ENCODE measurements around the gene SH2D4B.
"Not testable (repeated sequence)": the region's sequence is repeated elsewhere in the genome, so short reads cannot be mapped to it uniquely, and the experiment has no call there.

Gene SH2D4B

DNA sequence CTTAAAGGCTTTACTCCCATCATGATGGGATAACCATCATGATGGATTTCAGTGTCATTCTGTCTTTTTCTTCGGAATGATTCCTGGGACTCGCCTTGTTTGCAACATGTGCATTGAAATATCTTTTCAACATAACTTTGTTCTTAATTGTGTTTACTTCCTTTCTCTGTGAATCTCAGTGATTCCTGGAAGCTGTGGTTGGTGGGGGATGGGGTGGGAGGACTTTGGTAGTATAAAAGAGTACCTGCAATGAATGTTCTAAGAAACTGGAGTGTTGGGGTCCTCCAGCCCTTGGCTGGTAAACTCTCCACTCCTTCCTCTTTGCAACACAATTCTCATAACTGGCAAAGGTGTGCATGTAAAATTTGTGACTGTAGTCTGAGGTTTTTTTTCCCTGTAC, 11.5 kb upstream of the SH2D4B start:
- DNase-seq, result no peak

DNA sequence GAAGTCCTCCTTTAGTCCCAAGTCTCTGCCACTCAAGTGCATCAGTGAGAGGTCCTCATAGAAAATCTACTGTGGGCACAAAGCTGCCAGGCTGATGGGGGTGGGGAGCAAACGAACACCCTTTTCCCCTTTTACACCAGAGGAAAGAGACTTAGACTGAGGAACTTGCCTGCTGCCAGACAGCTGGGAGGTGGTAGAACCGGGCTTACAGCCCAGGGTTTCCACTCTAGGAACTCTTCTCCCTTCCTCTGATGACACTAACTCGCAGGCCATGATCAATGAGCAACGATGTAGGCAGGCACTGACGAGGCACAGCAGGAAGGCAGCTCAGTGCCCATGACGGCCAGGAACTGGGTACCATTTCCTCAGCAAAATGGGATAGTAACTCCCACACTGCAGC, 11.0 kb upstream of the SH2D4B start:
- no peak for DNase-seq

DNA sequence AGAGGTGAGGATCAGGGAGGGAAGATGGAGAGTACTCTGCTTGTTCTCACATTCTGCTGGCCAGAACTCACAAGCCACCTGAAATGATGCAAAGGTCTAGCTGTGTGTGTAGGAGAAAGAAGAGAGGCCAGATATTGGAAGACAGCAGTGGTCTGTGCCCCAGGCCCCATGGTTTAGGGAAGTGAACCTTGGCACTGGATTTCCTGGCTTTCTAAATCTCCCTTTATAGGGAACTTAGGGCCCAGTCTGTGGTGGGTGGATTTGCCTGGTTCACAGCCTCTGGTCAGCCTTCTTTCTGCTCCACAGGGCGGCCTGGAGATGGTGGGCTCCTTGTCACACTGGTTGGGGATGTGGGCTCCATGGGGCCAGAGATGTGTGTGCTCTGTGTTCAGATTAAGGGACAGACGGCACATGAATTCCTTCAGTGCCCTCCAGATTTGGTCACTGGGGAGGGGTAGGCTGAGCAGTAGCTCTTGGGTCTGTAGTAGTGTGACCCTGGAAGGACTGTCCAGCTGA, 9.5 kb upstream of the SH2D4B start:
- no peak for DNase-seq

DNA sequence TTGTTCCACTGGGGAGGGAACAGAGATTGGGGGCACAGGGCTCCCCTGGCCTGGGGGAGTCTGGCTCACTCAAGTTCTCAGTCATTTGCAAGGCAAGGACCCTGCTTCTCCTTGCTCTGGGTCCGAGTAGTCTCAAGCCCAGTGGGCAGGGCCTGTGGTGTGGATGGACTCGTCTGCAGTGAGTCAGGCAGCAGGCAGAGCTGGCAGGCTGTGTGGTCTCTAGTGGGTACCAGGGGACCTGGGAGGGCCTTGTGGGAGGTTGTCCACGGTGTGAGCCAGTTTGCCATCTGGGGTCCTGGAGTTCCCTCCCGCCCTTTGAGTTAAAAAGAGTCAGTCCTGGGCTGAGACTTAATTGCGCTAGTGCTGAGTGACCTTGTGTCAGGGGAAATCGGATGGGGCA, 8.8 kb upstream of the SH2D4B start:
- DNase-seq, result no peak

DNA sequence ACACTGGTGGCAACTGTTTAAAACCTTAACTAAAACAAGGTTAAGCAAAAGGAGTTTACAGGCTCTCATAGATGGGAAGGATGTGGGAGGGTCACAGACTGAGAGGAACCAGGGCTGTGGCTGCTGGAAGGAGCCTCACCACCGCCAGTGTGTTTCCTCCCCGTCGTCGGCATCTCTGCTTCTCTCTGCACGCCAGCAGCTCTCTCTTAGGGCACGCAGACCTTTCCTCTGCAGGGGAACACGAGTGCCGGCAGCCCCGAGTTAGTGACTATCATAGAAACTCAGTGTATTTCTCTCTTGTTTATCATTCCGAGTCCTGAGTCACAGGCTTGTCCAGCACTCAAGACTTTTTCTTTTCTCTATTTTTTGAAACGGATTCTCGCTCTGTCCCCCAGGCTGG, 8.1 kb upstream of the SH2D4B start:
- DNase-seq, result no peak

DNA sequence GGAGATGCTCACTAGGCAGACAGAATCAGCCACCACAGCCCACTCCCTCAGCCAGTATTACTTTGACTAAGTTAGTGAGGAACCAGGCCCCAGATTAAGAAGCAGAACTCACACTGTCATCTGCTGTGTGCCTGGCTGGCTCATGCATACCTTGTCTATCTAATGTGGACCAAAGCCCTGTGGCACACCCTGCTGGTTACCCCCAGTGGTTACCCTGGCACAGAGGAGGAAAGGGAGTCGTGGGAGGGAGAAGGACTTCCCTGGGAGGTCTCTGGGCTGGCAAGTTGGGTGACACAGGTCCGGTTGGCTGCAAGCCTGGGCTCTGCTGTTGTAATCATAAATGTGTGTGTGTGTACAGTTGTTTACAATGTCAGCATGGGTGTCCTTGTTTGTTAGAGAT, 7.5 kb upstream of the SH2D4B start:
- DNase-seq, result no peak

DNA sequence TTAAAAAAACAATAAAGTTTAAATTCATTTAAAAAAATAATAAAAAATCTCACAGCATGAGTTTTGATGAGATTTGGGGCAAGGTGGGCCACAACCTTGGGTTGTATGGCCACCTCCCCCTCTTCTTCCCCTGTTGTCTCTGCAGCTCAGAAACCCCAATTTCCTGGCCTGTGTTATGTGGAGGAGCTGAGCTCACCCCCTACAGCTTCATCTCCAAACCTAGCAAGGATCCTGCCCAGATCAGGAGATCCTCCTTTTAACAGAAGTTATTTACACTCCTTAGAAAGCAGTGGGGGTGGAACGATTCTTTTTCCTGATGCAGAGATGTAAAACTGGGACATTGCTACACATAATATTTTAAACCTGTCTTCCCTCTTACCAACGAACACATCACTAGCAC, 6.9 kb upstream of the SH2D4B start:
- DNase-seq, result no peak

DNA sequence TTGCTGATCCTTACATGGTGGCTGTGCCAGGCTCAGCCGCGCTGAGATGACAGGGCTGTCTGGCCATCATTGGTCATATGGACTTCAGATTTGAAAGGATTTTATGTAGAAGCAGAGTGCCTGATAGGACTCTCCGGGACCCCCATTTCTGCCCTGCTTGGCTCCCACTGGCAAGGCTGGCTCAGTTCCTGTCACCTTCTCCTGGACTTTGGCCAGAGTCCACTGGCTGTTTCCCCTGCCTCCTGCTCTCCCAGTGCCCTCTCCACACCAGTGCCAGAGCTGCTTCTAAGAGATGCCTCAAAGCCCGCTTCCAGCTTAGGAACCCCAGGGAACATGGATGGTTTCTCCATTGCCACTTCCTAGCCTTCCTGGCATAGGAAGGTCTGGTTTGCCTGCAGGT, 5.1 kb upstream of the SH2D4B start:
- DNase-seq, result no peak

DNA sequence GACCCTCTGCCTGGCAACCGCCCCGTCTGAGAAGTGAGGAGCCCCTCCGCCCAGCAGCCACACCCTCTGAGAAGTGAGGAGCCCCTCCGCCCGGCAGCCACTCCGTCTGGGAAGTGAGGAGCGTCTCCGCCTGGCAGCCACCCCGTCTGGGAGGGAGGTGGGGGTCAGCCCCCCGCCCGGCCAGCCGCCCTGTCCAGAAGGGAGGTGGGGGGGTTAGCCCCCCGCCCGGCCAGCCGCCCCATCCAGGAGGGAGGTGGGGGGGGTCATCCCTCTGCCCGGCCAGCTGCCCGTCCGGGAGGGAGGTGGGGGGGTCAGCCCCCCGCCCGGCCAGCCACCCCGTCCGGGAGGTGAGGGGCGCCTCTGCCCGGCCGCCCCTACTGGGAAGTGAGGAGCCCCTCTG, 3.6 kb upstream of the SH2D4B start:
- not testable (repeated sequence) for DNase-seq

DNA sequence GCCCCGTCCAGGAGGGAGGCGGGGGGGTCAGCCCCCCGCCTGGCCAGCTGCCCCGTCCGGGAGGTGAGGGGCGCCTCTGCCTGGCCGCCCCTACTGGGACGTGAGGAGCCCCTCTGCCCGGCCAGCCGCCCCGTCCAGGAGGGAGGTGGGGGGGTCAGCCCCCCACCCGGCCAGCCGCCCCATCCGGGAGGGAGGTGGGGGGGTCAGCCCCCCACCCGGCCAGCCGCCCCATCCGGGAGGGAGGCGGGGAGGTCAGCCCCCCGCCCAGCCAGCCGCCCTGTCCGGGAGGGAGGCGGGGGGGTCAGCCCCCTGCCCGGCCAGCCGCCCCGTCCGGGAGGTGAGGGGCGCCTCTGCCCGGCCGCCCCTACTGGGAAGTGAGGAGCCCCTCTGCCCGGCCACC, 3.1 kb upstream of the SH2D4B start:
- not testable (repeated sequence) for DNase-seq

DNA sequence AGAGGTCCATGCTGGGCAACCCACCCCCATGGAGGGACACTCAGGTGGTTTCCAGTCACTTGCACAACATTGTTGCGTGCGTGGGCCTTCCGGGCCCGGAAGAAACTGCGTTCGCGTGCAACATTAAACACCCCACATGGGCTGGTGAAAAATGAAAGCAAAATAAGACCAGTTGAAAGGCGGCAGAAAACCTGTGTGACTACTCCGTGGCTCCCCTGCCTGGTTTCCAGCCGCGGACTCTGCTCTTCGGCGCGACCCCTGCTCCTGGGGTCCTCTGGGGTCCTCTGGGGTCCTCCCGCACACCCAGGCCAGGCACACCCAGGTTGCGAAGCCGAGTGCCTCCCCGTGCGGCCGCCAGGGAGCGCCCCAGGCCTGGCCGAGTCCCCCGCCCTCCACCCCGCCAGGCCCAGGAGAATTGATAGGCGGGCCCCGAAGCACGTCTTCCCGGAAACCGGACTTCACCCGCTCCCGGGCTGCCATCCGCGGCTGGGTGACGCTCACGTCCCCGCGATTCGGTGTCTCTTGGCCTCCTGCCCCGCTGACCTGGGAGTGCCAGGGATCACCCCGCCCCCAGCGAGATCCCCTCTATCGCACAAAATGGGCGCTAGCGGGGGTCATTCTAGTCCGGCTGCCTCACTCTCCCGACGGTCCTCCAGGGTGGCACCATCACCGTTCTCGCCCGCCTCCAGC, 1.9 kb upstream of the SH2D4B start:
- DNase-seq, result no peak

DNA sequence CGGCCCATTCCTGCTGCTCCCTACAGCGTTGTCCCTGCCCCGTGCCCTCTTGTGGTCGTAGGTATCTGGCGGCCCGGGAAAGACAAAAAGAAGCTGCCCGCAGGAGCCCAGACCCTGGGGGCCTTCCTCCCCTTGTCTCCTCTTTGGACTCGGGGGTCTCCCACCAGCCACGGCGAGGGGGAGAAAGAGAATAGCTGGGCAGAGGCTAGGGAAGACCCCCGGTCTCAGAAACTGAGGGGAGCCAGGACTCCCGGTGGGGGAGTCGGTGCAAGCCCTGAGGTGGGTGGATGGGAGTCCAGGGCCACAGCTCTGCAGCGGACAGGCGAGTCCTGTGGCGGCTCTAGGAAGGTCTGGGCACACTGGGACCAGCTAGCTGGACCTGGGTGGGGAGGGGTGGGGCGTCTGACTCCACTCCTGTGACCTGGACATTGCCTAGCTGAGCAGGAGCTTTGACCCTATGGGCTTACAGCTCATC, 1.3 kb upstream of the SH2D4B start:
- no peak for DNase-seq

DNA sequence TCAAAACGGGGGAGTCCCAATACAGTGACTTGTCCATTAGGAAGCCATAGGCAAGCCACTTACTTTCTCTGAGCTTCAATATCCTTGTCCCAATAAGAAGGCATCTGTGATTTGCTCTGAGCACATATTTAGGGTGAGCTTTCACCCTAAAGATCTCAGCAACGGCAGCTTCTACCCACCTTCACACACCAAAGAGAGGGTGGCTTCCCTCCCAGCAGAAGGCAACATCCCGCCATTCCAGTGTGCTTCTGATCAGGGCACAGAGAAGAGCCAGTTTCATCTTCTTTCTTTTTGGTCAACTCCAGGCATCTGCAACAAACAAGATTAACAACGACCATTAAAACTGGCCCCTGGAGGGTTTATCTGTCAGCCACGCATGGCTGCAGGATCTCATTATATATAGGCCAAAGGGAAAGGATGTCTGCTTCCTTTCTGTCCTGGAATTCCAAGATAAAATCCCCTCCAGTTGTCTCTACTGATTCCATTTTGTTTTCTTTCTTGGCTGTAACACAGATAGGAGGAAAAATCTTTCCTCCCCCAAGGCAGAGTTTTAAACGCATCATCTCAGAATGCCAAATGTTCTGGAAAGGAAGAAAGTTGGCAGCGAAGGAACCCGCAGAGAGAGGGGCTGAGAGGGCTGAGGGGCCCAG, 491 bp upstream of the SH2D4B start:
- DNase-seq, result no peak

DNA sequence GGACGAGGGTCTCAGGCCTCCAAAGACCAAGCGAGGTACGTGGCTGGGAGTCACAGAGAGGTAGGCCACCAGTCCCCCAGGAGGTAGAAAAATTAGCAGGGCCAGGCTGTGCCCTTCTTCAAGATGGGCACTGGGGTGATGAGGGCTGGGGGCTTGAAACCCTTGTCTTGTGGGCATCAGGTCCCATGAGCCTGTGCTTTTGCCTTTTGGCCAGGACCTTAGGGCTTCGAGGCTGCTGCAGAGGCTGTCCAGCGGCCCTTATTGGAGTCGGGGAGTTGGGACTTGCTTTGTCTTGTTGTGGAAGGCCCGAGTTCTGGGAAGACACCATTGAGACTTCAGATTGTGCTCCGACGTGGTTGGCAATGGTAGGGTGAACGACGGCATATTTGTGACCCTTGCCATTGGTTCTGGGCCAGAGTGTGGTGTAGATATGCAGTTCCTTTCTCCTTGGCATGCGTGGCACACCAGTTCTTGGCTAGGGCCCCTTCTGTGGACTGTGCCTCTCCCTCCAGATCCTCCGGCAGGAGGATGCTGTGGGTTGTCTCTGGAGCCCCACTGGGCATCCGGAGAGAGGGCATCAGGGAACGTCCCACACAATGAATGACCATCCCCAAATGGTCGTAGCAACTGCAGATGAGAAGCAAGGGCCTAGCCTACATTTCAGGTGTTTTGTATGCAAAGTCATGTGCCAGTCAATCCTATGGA, 931 bp downstream of the SH2D4B start:
- no peak for DNase-seq

DNA sequence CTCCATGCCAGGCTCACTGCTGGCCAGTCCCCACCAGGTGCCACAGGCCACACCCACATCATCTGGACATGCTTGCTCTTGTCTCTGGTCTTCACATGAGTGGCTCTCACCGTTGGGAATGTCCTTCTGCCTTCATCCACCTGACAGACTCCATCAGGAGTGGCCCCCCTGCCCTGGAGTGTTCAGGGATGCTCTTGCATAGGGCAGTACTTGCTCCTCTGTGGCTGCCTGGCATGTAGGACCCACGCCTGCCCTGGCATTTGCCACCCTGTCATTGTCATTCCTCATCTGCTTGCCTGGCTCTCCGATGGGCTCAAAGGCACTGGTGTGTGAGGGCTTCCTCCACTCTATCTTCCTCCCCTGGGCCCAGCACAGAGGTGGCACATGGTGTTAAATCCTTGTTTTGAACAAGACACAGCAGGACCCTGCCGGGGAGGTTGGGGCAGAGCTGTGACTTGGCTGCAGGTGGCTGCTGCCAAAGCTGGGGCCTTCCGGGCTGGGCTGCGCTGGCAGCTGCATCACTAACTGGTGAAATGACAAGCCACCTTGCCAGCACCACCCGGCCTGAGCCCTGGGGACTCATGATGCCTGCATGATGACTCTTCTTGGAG, 1.8 kb downstream of the SH2D4B start:
- no peak for DNase-seq

DNA sequence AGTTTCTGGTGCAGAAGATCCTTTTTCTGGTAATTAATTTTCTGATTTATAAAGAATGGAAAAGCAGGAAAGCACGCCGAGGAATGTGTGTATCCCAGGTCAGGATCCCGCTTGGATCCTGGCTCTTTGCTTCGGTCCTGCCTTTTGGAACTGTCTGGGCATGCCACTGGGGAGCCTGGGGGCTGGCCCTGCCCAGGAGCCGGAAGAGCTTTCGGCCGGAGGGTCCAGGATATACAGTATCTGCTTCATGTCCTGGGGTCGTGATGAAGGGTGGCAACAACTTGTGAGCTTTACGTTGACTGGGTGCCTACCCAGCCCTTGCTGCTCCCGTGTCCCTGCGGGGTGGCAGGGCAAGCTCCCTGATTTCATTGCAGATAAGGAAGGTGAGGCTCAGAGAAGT, 2.4 kb downstream of the SH2D4B start:
- DNase-seq, result no peak

DNA sequence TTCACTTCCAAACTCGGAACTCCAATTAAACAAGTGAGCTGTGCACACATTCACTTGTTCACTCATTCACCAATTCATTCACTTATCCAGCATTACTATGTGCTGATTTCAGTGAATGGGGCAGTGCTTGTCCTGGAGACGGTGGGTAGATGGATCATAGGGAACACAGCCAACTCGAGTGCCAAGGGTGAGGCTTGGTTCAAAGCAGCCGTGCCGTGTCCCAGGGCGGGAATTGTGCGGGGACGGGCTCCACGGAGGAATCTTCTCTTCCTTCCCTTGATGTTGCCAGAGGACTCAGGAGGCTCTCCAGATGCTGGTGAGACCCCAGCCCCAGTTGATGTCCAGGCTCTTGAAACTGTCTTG, 2.9 kb downstream of the SH2D4B start:
- no peak for DNase-seq

DNA sequence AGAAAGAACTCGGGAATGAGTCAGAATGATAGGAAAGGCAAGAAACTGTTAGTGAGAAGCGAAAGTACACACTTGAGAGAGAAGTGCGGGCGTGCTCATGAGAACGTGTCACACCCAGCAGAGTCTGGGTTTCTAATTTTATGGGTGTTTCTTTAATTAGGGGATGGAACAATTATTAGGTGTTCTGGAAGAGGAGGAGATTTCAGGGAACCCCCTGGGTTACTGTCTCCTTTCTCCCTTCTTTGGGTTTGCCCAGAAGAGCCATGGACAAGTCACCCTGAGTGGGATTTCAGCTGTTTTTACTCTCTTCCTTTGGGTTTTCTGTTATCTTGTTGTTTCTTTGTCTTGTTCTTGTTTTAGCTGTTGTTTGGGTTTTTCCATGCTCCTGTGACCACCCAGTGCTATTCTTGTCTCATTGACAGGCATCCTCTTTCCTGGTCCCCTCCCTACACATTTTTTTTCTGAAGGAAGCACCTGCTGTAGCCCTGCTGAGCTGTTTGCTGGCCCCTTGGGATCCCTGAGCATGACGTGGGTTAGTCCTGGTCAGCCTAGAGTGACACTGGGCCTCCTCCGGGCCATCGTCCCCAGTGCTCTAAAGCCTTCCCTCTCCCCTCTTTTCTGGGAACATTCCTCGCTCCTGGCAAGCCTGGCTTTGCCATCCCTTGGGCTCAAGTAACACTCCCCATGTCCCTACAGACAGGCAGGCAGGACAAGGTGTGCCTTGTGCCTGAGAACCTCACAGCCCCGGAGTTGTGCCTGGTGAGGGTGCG, 3.5 kb downstream of the SH2D4B start:
- no peak for DNase-seq

DNA sequence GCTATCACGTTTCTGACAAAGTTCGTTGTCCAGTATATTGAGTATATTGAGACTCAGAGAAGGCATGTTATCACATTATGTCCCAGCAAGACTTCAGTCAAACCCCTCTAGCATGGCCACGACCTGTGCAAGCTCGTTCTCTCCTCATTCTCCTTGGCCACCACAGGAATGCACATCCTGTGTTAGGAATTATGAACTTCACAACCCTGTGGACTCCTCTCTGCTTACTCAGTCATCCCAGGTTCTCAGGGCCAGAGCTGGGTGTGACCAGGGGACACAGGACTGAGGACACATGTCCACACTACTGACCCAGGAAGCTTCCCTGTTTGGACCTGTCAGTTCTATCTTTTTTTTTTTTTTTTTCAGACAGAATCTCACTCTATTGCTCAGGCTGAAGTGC, 4.4 kb downstream of the SH2D4B start:
- no peak for DNase-seq

DNA sequence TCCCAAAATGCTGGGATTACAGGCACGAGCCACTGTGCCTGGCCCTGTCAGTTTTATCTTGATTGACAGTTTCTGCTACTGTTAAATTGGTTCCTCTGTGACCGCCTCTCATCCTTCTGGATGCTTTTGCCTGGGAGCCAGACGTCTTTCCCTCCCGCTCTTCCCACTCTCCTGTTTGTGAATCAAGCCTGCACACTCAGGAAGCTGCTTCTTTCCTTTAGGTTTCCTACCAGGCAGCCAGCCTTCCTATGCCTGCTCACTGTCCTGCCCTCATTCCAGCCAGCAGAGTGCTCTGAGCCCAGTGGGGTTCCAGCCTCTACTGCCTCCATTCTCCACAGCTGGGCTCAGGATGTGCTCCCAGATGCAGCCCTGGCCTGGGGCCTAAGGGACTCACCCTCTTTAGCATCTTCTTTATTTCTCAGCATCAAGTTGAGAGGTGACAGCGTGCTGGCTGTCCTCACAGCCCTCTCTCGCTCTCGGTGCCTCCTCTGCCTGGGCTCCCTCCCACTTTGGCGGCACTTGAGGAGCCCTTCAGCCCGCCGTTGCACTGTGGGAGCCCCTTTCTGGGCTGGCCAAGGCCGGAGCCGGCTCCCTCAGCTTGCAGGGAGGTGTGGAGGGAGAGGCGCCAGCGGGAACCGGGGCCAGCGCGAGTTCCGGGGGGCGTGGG, 5.1 kb downstream of the SH2D4B start:
- DNase-seq, result no peak

DNA sequence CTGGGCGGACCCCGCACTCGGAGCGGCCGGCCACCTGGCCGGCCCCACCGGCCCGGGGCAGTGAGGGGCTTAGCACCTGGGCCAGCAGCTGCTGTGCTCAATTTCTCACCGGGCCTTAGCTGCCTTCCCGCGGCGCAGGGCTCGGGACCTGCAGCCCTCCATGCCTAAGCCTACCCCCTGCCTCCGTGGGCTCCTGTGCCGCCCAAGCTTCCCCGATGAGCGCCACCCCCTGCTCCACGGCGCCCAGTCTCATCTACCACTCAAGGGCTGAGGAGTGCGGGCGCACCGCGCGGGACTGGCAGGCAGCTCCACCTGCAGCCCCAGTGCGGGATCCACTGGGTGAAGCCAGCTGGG, 5.6 kb downstream of the SH2D4B start:
- not testable (repeated sequence) for DNase-seq

DNA sequence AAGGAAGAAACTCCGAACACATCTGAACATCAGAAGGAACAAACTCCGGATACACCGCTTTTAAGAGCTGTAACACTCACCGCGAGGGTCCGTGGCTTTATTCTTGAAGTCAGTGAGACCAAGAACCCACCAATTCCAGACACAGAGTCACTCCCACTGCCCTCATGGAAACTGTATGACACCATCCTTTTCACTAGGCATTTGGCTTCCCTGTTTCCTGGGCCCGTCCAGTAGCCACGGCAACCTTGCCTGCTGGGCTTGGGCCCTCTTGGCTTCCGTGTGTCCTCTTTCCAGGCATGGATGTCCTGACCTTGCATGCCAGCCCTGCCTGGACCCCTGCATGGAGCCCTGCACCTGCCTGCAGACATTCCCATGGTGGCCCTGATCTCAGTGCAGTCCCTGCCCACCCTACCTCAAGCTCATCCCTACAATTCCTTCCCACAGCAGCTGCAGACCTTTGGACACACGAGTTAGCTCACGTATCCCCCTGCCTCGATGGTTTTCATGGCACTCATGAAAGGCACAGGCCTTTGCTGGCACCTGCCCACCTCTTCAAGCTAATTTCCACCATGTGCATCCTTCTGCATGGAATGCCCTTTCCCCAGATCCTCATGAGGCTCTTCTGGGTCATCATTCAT, 6.7 kb downstream of the SH2D4B start:
- no peak for DNase-seq
